Uterus (tissue), 4 donors: ENCODE data around the gene P2RY12. TPM values are rescaled to one million over a fixed set of nuclear protein-coding genes. Genes with fewer than 3 reads are reported as not detected.
A peak's percentile ranks its signal among the peaks of the same experiment; 100 is the strongest.

Experiments used
- DNase-seq, 2 donors: peaks; one replicate each; pipeline ENCODE4 v3.0.0-alpha.2; 2019 to 2020
- H3K27ac ChIP-seq, 2 donors: fragments of 200-600 bp; sonication (generic); 1 replicate in 1 of 2; 2 replicates in 1 of 2; pipeline ENCODE4 v1.5.1; 2016 to 2018
- H3K27me3 ChIP-seq, 2 donors: fragments of 200-600 bp; sonication (generic); one replicate each; pipeline ENCODE4 v1.5.1; 2018 to 2019; ENCODE audit warnings: control low read depth in 1 of 2
- H3K36me3 ChIP-seq, 2 donors: fragments of 200-600 bp; sonication (generic); one replicate each; pipeline ENCODE4 v1.5.1; 2019; ENCODE audit warnings: control low read depth in 1 of 2
- H3K4me1 ChIP-seq, 2 donors: fragments of 200-600 bp; sonication (generic); one replicate each; pipeline ENCODE4 v1.5.1; 2018 to 2019; ENCODE audit warnings: control low read depth in 1 of 2
- H3K4me3 ChIP-seq, 2 donors: fragments of 200-600 bp; sonication (generic); 1 replicate in 1 of 2; 2 replicates in 1 of 2; pipeline ENCODE4 v1.5.1; 2018 to 2019; ENCODE audit warnings: mild to moderate bottlenecking in 1 of 2
- H3K9me3 ChIP-seq, 2 donors: fragments of 200-600 bp; sonication (generic); one replicate each; pipeline ENCODE4 v1.5.1; 2019; ENCODE audit warnings: control low read depth in 1 of 2
- POLR2A ChIP-seq, 2 donors: fragments of 450-650 bp; IDR thresholded peaks; one replicate each; pipeline ENCODE4 v1.6.1; 2016; ENCODE audit warnings: antibody characterized with exemption in 2 of 2, mild to moderate bottlenecking in 1 of 2, moderate library complexity in 1 of 2
- intact Hi-C: fragments of 100-400 bp; cut with DNase I; formaldehyde crosslinking; loops from one replicate; pipeline ENCODE4 v1.15.1; 2023; ENCODE audit warnings: low total_unique reads
- total RNA-seq, 4 donors: library from RNA; depleted of rRNA in 3 of 4; stranded (reverse); fragments of >200 nt in 3 of 4; gene quantifications; one replicate each; pipeline versions ENCODE4 v1.1.0 to v1.2.4, GENCODE V29; 2014 to 2023
- TF ChIP-seq, protein P1 (sequence below), 4 experiments: fragments of 200-600 bp in 2 of 4; fragments of 450-650 bp in 2 of 4; sonication (generic) in 2 of 4; IDR thresholded peaks; one replicate each; pipeline ENCODE4 v1.5.1; 2016 to 2019; ENCODE audit warnings: antibody characterized with exemption in 4 of 4, mild to moderate bottlenecking in 2 of 4, moderate library complexity in 1 of 4
- donor health status: DM: yes; HTN: yes; CAD: no.

The P2RY12 gene
- total RNA-seq = 1 to 10 TPM in 2 of 4 donors, under 1 TPM in 1, not detected in 1; 0.95 to 6.2 (median 3.1) TPM

DNA sequence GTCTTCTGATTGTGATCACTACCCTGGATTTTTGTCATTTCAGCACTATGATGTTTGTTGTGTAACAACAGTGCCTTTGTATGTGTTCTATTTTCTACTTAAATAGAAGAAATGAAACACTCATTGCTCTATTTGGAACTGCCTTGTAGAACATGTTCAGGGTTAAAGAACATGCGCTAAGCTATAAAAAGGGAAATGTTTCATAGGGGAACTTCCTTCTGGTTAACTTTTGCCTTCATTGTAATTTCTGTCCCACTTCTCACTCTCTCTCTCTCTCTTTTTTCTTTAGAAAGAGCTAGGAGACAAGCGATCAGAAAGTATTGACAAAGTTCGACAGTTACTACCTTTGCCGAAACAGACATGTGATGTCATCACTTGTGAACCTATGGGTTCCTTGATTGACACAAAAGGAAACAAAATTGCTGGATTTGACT lies at the start of gene P2RY12:
Gene P2RY12, minus strand, starts transcription at position 13 of the 434 bp plus-strand sequence. CDS start 45,908 bp downstream, outside the sequence.
- Histone ChIP-seq H3K27me3 (no peaks in the 10 kb centered on the region), H3K27ac (peak within 1 kb of the TSS in 1 of 2 donors; percentile 42), H3K36me3 (no peaks in the 10 kb centered on the region), H3K9me3 (no peaks in the 10 kb centered on the region), H3K4me3 (peak within 1 kb of the TSS; percentile 8 to 13), H3K4me1 (no peaks in the 10 kb centered on the region)
- TF ChIP-seq, protein P1, sequence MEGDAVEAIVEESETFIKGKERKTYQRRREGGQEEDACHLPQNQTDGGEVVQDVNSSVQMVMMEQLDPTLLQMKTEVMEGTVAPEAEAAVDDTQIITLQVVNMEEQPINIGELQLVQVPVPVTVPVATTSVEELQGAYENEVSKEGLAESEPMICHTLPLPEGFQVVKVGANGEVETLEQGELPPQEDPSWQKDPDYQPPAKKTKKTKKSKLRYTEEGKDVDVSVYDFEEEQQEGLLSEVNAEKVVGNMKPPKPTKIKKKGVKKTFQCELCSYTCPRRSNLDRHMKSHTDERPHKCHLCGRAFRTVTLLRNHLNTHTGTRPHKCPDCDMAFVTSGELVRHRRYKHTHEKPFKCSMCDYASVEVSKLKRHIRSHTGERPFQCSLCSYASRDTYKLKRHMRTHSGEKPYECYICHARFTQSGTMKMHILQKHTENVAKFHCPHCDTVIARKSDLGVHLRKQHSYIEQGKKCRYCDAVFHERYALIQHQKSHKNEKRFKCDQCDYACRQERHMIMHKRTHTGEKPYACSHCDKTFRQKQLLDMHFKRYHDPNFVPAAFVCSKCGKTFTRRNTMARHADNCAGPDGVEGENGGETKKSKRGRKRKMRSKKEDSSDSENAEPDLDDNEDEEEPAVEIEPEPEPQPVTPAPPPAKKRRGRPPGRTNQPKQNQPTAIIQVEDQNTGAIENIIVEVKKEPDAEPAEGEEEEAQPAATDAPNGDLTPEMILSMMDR (IDR thresholded peaks at IDR 0.05) = no peak
- TF ChIP-seq POLR2A (IDR thresholded peaks at IDR 0.05) = no peak
- intact Hi-C loops = no loop called here
- no peak for DNase-seq

DNA sequence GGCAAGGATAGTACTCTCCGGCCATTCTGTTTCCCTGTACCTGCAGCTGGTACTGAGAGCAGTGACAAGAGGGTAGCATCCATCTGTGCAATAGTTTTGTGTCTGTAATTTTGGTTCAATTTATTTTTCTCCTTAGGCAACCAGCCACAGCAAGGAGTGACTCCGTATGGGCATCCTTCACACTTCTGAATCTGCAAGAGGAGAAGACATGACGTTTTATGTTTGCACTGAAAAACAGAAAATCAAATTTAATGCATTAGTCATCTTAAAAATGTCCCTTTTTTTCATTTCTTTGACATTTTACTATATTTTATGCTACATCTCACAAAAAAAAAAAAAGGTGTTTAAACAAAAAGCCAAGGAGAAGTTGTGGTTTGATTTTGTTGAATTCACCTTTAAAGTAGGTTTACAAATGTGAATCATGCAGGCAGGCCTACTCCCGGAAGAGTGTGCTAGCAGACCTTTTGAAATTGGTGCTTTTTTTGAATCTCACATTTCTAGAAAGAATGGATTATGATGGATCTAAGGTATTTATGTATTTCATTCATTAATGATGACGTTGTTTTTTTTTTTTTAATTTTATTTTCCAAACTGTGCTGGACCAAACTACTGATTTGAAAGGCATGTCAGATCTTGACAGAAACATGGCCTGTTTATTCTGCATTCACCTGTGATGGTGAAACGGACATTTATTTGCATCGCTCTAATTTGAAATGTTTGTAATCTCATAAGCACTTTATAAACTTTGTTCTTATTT lies 48.2 kb upstream of the P2RY12 start:
- Histone ChIP-seq H3K27ac (no peak overlapping the region), H3K4me3 (no peak overlapping the region), H3K27me3 (no peaks in the 10 kb centered on the region), H3K36me3 (no peaks in the 10 kb centered on the region), H3K4me1 (no peaks in the 10 kb centered on the region), H3K9me3 (no peaks in the 10 kb centered on the region)
- TF ChIP-seq POLR2A (IDR thresholded peaks at IDR 0.05) = no peak
- TF ChIP-seq, protein P1 (IDR thresholded peaks at IDR 0.05) = no peak
- no peak for DNase-seq
- intact Hi-C loops = no loop called here

DNA sequence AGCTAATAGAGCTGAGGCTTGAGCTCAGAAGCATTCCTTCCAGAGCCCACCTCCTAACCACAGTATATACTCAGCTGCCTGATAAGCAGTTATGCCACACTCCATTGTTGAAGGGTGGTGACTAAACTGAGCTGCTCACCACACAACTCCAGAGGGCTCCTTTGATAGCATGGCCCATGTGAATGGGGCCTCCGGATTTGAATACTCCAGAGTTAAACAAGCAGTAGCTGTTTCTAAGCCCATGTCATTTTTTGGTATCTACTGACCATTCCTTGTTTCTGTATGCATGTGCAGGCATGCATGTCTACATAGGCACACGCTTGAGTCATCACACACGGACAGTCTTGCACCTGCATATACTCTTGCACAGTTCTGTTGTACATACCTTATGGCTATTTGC lies 47.4 kb upstream of the P2RY12 start:
- DNase-seq = no peak
- H3K27me3 ChIP-seq = no peaks in the 10 kb centered on the region
- no peaks in the 10 kb centered on the region for H3K9me3 ChIP-seq
- no peaks in the 10 kb centered on the region for H3K36me3 ChIP-seq
- no peak overlapping the region for H3K27ac ChIP-seq
- no peaks in the 10 kb centered on the region for H3K4me1 ChIP-seq
- intact Hi-C loops = no loop called here
- H3K4me3 ChIP-seq = no peak overlapping the region
- no peak for TF ChIP-seq POLR2A (IDR thresholded peaks at IDR 0.05)
- TF ChIP-seq, protein P1 (IDR thresholded peaks at IDR 0.05) = no peak

DNA sequence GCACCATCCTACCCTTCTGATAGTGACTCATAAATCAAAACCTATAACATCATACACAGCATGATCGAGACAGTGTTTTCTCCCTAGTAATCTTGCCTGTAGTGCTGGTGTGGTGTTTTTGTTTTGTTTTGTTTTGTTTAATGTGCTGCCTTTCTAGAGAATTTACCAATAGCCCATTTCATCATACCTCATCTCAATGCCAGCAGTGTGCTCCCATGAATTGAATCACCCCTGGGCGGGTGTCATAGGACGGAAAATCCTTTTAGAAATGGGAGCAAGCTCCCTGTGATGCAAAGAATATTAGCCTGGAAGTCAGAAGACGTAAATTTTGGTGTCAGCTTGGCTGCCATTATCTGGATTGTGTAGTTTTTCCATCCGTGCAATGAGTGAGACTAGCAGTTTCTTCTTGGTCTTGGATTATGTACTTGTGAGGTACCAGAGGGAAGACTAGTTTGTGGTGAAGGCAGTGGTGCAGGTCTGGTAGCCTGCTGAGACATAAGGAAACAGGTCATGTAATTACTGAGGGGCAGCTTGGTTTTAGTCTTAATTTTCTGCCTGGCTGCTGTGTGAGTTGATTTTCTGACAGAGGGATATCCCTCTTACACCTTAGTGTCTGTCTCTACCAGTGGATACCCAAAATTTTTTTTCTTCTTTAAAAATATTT lies 46.4 kb upstream of the P2RY12 start:
- Histone ChIP-seq H3K36me3 (no peaks in the 10 kb centered on the region), H3K27ac (no peak overlapping the region), H3K27me3 (no peaks in the 10 kb centered on the region), H3K9me3 (no peaks in the 10 kb centered on the region), H3K4me1 (no peaks in the 10 kb centered on the region), H3K4me3 (no peak overlapping the region)
- no peak for DNase-seq
- intact Hi-C loops = no loop called here
- no peak for TF ChIP-seq POLR2A (IDR thresholded peaks at IDR 0.05)
- TF ChIP-seq, protein P1 (IDR thresholded peaks at IDR 0.05) = no peak

DNA sequence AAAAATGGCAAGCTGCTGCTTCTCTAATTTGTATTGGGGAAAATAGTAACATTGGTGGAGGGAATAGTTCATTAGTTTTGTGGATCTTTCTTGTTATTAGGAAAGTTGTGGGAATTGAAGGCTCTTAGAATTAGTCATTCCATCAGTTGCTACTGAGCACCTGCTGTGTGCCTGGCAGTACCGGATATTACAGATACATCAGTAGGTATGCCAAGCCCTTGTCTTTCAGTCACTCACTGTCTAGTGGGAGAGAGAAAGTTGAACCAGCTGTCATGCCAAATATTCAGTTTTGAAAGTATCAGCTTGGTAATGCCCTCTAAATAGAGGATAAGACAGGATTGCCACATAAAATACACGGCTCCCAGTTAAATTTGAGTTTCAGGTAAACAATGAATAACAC lies 43.8 kb upstream of the P2RY12 start:
- H3K36me3 ChIP-seq = no peaks in the 10 kb centered on the region
- intact Hi-C loops = no loop called here
- no peak for TF ChIP-seq POLR2A (IDR thresholded peaks at IDR 0.05)
- TF ChIP-seq, protein P1 (IDR thresholded peaks at IDR 0.05) = no peak
- no peaks in the 10 kb centered on the region for H3K27me3 ChIP-seq
- no peaks in the 10 kb centered on the region for H3K9me3 ChIP-seq
- no peak overlapping the region for H3K27ac ChIP-seq
- H3K4me1 ChIP-seq = no peaks in the 10 kb centered on the region
- no peak for DNase-seq
- no peak overlapping the region for H3K4me3 ChIP-seq
